ENCODE results near the gene PRM1.

- TF ChIP-seq EZH2 (IDR thresholded peaks at IDR 0.05; ENCODE audit: insufficient read depth, low read length) = no peak
- no peak for TF ChIP-seq CTCF (IDR thresholded peaks at IDR 0.05; ENCODE audit: insufficient read depth, low read depth, low read length)
Observed at GRCh38 chr16:11251525-11252481, 29.3 kb downstream of the PRM1 start.

Measured in astrocyte (in vitro differentiated cells and primary cell).